Kidney (tissue), 14 donors: ENCODE results near the gene FAM227B. TPM values are rescaled to one million over a fixed set of nuclear protein-coding genes. Genes with fewer than 3 reads are reported as not detected.
A peak's percentile ranks its signal among the peaks of the same experiment; 100 is the strongest.

ENCODE experiments used
- DNase-seq, 5 donors: peaks; one replicate each; pipeline ENCODE4 v3.0.0-alpha.2; 2013 to 2020
- FAIRE-seq: peaks from 2 replicates; lab custom pipeline; 2012; peaks lifted over from hg19 to GRCh38; lab: Jason Lieb, UNC
- H3K27ac ChIP-seq, 2 donors: one replicate each; pipeline ENCODE4 v1.7.0; 2013; ENCODE audit warnings: low read depth in 2 of 2, low read length in 2 of 2, inconsistent platforms in 1 of 2
- H3K27me3 ChIP-seq: one replicate; pipeline ENCODE4 v1.7.1; 2013; ENCODE audit warnings: low read length, inconsistent platforms; ENCODE audit not compliant: control insufficient read depth, insufficient read depth
- H3K36me3 ChIP-seq, 3 donors: one replicate each; pipeline versions ENCODE4 v1.7.0 to v1.7.1; 2013; ENCODE audit warnings: low read length in 3 of 3, control low read depth in 1 of 3, inconsistent platforms in 1 of 3; ENCODE audit not compliant: insufficient read depth in 3 of 3, control insufficient read depth in 2 of 3
- H3K4me1 ChIP-seq, 3 donors: one replicate each; pipeline versions ENCODE4 v1.7.0 to v1.7.1; 2013; ENCODE audit warnings: low read length in 3 of 3, inconsistent platforms in 1 of 3, low read depth in 1 of 3; ENCODE audit not compliant: control insufficient read depth in 2 of 3, insufficient read depth in 2 of 3
- H3K4me3 ChIP-seq, 3 donors: one replicate each; pipeline versions ENCODE4 v1.7.0 to v1.8.1; 2013; ENCODE audit warnings: low read length in 3 of 3, control low read depth in 1 of 3, inconsistent platforms in 1 of 3
- H3K9ac ChIP-seq, 3 donors: one replicate each; pipeline versions ENCODE4 v1.7.0 to v1.7.1; 2013; ENCODE audit warnings: low read length in 3 of 3, control low read depth in 1 of 3, inconsistent platforms in 1 of 3
- H3K9me3 ChIP-seq, 3 donors: one replicate each; pipeline versions ENCODE4 v1.7.0 to v1.7.1; 2013; ENCODE audit warnings: low read length in 3 of 3, control low read depth in 1 of 3, inconsistent platforms in 1 of 3; ENCODE audit not compliant: control insufficient read depth in 2 of 3, insufficient read depth in 1 of 3
- CTCF ChIP-seq: IDR thresholded peaks from 3 replicates; pipeline ENCODE4 v1.5.1; 2012; ENCODE audit warnings: mild to moderate bottlenecking, moderate library complexity, borderline replicate concordance; ENCODE audit not compliant: insufficient read depth; ENCODE audit errors: extremely low read depth
- intact Hi-C: fragments of 100-400 bp; cut with DNase I; formaldehyde crosslinking; loops from one replicate; pipeline ENCODE4 v1.11.1; 2022
- polyA plus RNA-seq: library from polyadenylated mRNA; stranded (reverse); fragments of 350-450 nt; fragmentation: Illumina TruSeq; extraction: RNeasy Lipid Tissue Mini Kit (QIAGEN cat#74804); gene quantifications from one replicate; pipeline ENCODE4 v1.2.3, GENCODE V29; 2014; ENCODE audit warnings: low read depth, low replicate concordance; ENCODE audit not compliant: insufficient read depth
- total RNA-seq: library from RNA; stranded (reverse); fragmentation: NEBNext Ultra II Directional; extraction: Animal tissue kit (Norgen Biotek cat#: 25700); gene quantifications from one replicate; pipeline ENCODE4 v1.2.1, GENCODE V29; 2021
- donor health status: control.
- donor health status: control.
- donor health status: control.
- donor health status: control.
- donor health status: control.
- donor health status: DM: yes; HTN: yes; CAD: no.
- donor health status: Normal renal cell carcinoma (clear cell type).

Gene FAM227B
- total and polyA plus RNA-seq, 2 donors from 2014 or later = 11.7 to 12.2 TPM

- intact Hi-C loops = no loop called here
- peaks cover 4 to 17% (median 7%) of the 10 kb centered on the region in 3 donors for H3K4me1 ChIP-seq
- DNase-seq = no peak
- H3K27me3 ChIP-seq = no peaks in the 10 kb centered on the region
- TF ChIP-seq CTCF = no peak
- FAIRE-seq = no peak
- H3K36me3 ChIP-seq = no peaks in the 10 kb centered on the region
- no peaks in the 10 kb centered on the region for H3K9me3 ChIP-seq
- peak overlapping the region in 1 of 2 donors; percentile 26 for H3K27ac ChIP-seq
- no peak overlapping the region for H3K9ac ChIP-seq
- H3K4me3 ChIP-seq = no peak overlapping the region
Observed at GRCh38 chr15:49644364-49644794, 23.8 kb upstream of the FAM227B start.

- Histone ChIP-seq H3K27ac (no peak overlapping the region), H3K36me3 (peaks cover 0 to 8% (median 5%) of the 10 kb centered on the region in 3 donors), H3K27me3 (no peaks in the 10 kb centered on the region), H3K9me3 (no peaks in the 10 kb centered on the region), H3K9ac (no peak overlapping the region), H3K4me1 (no peaks in the 10 kb centered on the region), H3K4me3 (no peak overlapping the region)
- intact Hi-C loops = no loop called here
- no peak for TF ChIP-seq CTCF
- DNase-seq = no peak
- FAIRE-seq = no peak
Observed at GRCh38 chr15:49637857-49638256, 17.2 kb upstream of the FAM227B start.

DNA sequence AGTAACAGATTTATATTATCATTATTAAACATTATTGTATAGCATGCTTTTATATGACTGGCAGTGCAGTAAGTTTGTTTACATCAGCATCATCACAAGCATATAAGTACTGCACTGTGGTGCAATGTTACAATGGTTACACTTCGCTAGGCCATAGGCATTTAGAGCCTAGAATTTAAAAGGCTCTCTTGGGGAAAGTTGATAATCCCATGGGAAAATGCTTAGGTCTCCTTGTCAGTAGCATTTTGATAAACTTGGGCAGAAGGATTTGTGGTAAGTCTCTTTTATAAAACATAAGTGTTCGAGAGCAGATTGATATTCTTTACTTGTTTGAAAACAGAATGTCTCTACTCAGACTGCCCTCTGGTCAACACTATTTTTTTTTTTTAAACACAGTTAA is 7.8 kb upstream of the FAM227B start:
- Histone ChIP-seq H3K27ac (no peak overlapping the region), H3K9me3 (peaks cover 0 to 4% (median 0%) of the 10 kb centered on the region in 3 donors), H3K9ac (no peak overlapping the region), H3K4me1 (no peaks in the 10 kb centered on the region), H3K27me3 (no peaks in the 10 kb centered on the region), H3K36me3 (peaks cover 0 to 3% (median 0%) of the 10 kb centered on the region in 3 donors), H3K4me3 (no peak overlapping the region)
- intact Hi-C loops = no loop called here
- FAIRE-seq (no peak), DNase-seq (peak in 1 of 5 donors; percentile 22)
- TF ChIP-seq CTCF = no peak

GRCh38 chr15:49627407-49627877 is 6.8 kb upstream of the FAM227B start:
- Histone ChIP-seq H3K27me3 (no peaks in the 10 kb centered on the region), H3K9ac (no peak overlapping the region), H3K4me3 (no peak overlapping the region), H3K27ac (no peak overlapping the region), H3K36me3 (peaks cover 0 to 3% (median 0%) of the 10 kb centered on the region in 3 donors), H3K9me3 (peaks cover 0 to 4% (median 0%) of the 10 kb centered on the region in 3 donors), H3K4me1 (no peaks in the 10 kb centered on the region)
- TF ChIP-seq CTCF = no peak
- FAIRE-seq = no peak
- intact Hi-C loops = no loop called here
- DNase-seq = no peak
